GM18505 (cell line): Measurements from ENCODE around the gene PRDM2.

Experiments used
- ATAC-seq: cut with Tn5 transposase; IDR thresholded peaks from one replicate; pipeline ENCODE4 v1.9.1; 2021; ENCODE audit not compliant: unreplicated experiment
- POLR2A ChIP-seq: IDR thresholded peaks from 4 replicates; pipeline ENCODE4 v1.6.1; 2011; ENCODE audit warnings: borderline replicate concordance; ENCODE audit not compliant: insufficient read depth, insufficient read length; ENCODE audit errors: extremely low read depth

The PRDM2 gene

GRCh38 chr1:13836631-13837030, 136.6 kb downstream of the PRDM2 start:
- ATAC-seq, result no peak
- no peak for TF ChIP-seq POLR2A

- ATAC-seq, result no peak
- TF ChIP-seq POLR2A, result no peak
Observed at GRCh38 chr1:13838236-13838635, 138.2 kb downstream of the PRDM2 start.

GRCh38 chr1:13842497-13842896, 142.5 kb downstream of the PRDM2 start:
- no peak for ATAC-seq
- no peak for TF ChIP-seq POLR2A

- ATAC-seq, result no peak
- TF ChIP-seq POLR2A, result no peak
Observed at GRCh38 chr1:13851726-13852125, 151.7 kb downstream of the PRDM2 start.

GRCh38 chr1:13855554-13855953, 155.6 kb downstream of the PRDM2 start:
- no peak for ATAC-seq
- TF ChIP-seq POLR2A, result no peak

- ATAC-seq, result no peak
- no peak for TF ChIP-seq POLR2A
Observed at GRCh38 chr1:13860031-13860430, 160.0 kb downstream of the PRDM2 start.

GRCh38 chr1:13864760-13865159, 164.8 kb downstream of the PRDM2 start:
- TF ChIP-seq POLR2A, result no peak
- no peak for ATAC-seq

- TF ChIP-seq POLR2A, result no peak
- no peak for ATAC-seq
Observed at GRCh38 chr1:13865851-13866250, 165.9 kb downstream of the PRDM2 start.

GRCh38 chr1:13867603-13868002, 167.6 kb downstream of the PRDM2 start:
- TF ChIP-seq POLR2A, result no peak
- no peak for ATAC-seq

- no peak for ATAC-seq
- no peak for TF ChIP-seq POLR2A
Observed at GRCh38 chr1:13869172-13869797, 169.3 kb downstream of the PRDM2 start.

GRCh38 chr1:13871413-13871812, 171.4 kb downstream of the PRDM2 start:
- no peak for ATAC-seq
- TF ChIP-seq POLR2A, result no peak

GRCh38 chr1:13871886-13872285, 171.9 kb downstream of the PRDM2 start:
- TF ChIP-seq POLR2A, result no peak

GRCh38 chr1:13873032-13873431, 173.0 kb downstream of the PRDM2 start:
- no peak for TF ChIP-seq POLR2A
- no peak for ATAC-seq

More at GRCh38 chr1:13871886-13872285, 171.9 kb downstream of the PRDM2 start:
- ATAC-seq, result no peak
